ENCODE measurements around the gene RAPGEF4.

Gene RAPGEF4

GRCh38 chr2:172972005-172972619 is 236.5 kb downstream of the RAPGEF4 start:
- no peak for DNase-seq

- no peak for DNase-seq
Measured at GRCh38 chr2:172974762-172975161, 239.1 kb downstream of the RAPGEF4 start.

GRCh38 chr2:172976116-172976515 is 240.5 kb downstream of the RAPGEF4 start:
- DNase-seq = no peak

- no peak for DNase-seq
Measured at GRCh38 chr2:172976816-172977215, 241.2 kb downstream of the RAPGEF4 start.

- no peak for DNase-seq
Measured at GRCh38 chr2:172977270-172978062, 241.8 kb downstream of the RAPGEF4 start.

GRCh38 chr2:172978063-172978383 is 242.4 kb downstream of the RAPGEF4 start:
- no peak for DNase-seq

GRCh38 chr2:172985139-172985892 is 249.7 kb downstream of the RAPGEF4 start:
- peak; percentile 62 for DNase-seq

- DNase-seq = no peak
Measured at GRCh38 chr2:172986040-172986439, 250.4 kb downstream of the RAPGEF4 start.

GRCh38 chr2:172988728-172989127 is 253.1 kb downstream of the RAPGEF4 start:
- DNase-seq = no peak

GRCh38 chr2:172991031-172991430 is 255.4 kb downstream of the RAPGEF4 start:
- DNase-seq = no peak

GRCh38 chr2:172993139-172993538 is 257.5 kb downstream of the RAPGEF4 start:
- no peak for DNase-seq

- DNase-seq = no peak
Measured at GRCh38 chr2:172993931-172994717, 258.5 kb downstream of the RAPGEF4 start.

- DNase-seq = no peak
Measured at GRCh38 chr2:172994864-172995263, 259.2 kb downstream of the RAPGEF4 start.

GRCh38 chr2:172995323-172996244 is 259.9 kb downstream of the RAPGEF4 start:
- peak; percentile 70 for DNase-seq

GRCh38 chr2:172996387-172996961 is 260.8 kb downstream of the RAPGEF4 start:
- no peak for DNase-seq

- DNase-seq = no peak
Measured at GRCh38 chr2:172997031-172997430, 261.4 kb downstream of the RAPGEF4 start.

GRCh38 chr2:172998547-172999272 is 263.1 kb downstream of the RAPGEF4 start:
- DNase-seq = no peak

- DNase-seq = no peak
Measured at GRCh38 chr2:172999641-173000386, 264.2 kb downstream of the RAPGEF4 start.

- no peak for DNase-seq
Measured at GRCh38 chr2:173001664-173002604, 266.3 kb downstream of the RAPGEF4 start.
